Lower lobe of right lung (tissue), 2 donors: ENCODE data around the gene SEC61A2. TPM values are rescaled to one million over a fixed set of nuclear protein-coding genes. Genes with fewer than 3 reads are reported as not detected.
"Not testable (repeated sequence)": the region's sequence is repeated elsewhere in the genome, so short reads cannot be mapped to it uniquely, and the experiment has no call there.

Source experiments
- ATAC-seq, 2 donors: fragments of 200-7000 bp; cut with Tn5 transposase; one replicate each; pipeline ENCODE4 v1.9.1; 2020 to 2022; ENCODE audit warnings: mild to moderate bottlenecking in 2 of 2, moderate library complexity in 2 of 2
- DNase-seq: peaks from one replicate; pipeline ENCODE4 v3.0.0-alpha.2; 2020
- H3K27ac ChIP-seq: fragments of 200-600 bp; one replicate; pipeline ENCODE4 v1.8.0; 2022
- H3K27me3 ChIP-seq: fragments of 200-600 bp; one replicate; pipeline ENCODE4 v1.8.0; 2022; ENCODE audit warnings: low read depth
- H3K36me3 ChIP-seq: fragments of 200-600 bp; one replicate; pipeline ENCODE4 v1.8.0; 2022; ENCODE audit warnings: mild to moderate bottlenecking
- H3K4me1 ChIP-seq: fragments of 200-600 bp; one replicate; pipeline ENCODE4 v1.8.0; 2022
- H3K4me3 ChIP-seq: fragments of 200-600 bp; one replicate; pipeline ENCODE4 v1.8.0; 2022; ENCODE audit warnings: mild to moderate bottlenecking
- H3K9me3 ChIP-seq: fragments of 200-600 bp; one replicate; pipeline ENCODE4 v1.8.0; 2022
- CTCF ChIP-seq: fragments of 200-600 bp; IDR thresholded peaks from one replicate; pipeline ENCODE4 v1.8.0; 2022; ENCODE audit warnings: antibody characterized with exemption, mild to moderate bottlenecking
- intact Hi-C: fragments of 100-400 bp; cut with DNase I; formaldehyde crosslinking; loops from one replicate; pipeline ENCODE4 v1.11.0; 2022
- long read RNA-seq: library from polyadenylated mRNA; unstranded; transcript quantifications from one replicate; pipeline ENCODE4 v2.0.0, GENCODE V29; 2021
- total RNA-seq: library from RNA; stranded (reverse); fragmentation: NEBNext Ultra II Directional; extraction: Animal tissue kit (Norgen Biotek cat#: 25700); gene quantifications from one replicate; pipeline ENCODE4 v1.2.1, GENCODE V29; 2021
- donor health status: DM: no; HTN: yes; CAD: no; lungs with severe emphysema.

SEC61A2 gene
- 5.3 TPM for total RNA-seq
- long read RNA-seq, partial matches to known transcripts: 0 of 3 reads
- long read RNA-seq, other reads (novel, unspliced or antisense): 3 of 3 reads

GRCh38 chr10:12129222-12130111 lies at the start of gene SEC61A2:
Gene SEC61A2, plus strand, starts transcription at chr10:12129677. Its CDS starts 111 bp downstream, at chr10:12129788.
- Histone ChIP-seq H3K27me3 (no peaks in the 10 kb centered on the region), H3K36me3 (no peaks in the 10 kb centered on the region), H3K9me3 (no peaks in the 10 kb centered on the region), H3K4me1 (peaks cover 14% of the 10 kb centered on the region), H3K27ac (peak within 1 kb of the TSS; percentile 91), H3K4me3 (peak within 1 kb of the TSS; percentile 98)
- intact Hi-C loops: no loop called here
- no peak for TF ChIP-seq CTCF
- DNase-seq: peak; percentile 97
- peak; percentile 98 to 99 for ATAC-seq

- ATAC-seq (no peak), DNase-seq (no peak)
- no peak for TF ChIP-seq CTCF
- H3K9me3 ChIP-seq: no peaks in the 10 kb centered on the region
- H3K27ac ChIP-seq: no peak overlapping the region
- intact Hi-C loops: no loop called here
- no peak overlapping the region for H3K4me3 ChIP-seq
- H3K27me3 ChIP-seq: no peaks in the 10 kb centered on the region
- peaks cover 48% of the 10 kb centered on the region for H3K36me3 ChIP-seq
- H3K4me1 ChIP-seq: no peaks in the 10 kb centered on the region
Observed at GRCh38 chr10:12081470-12081869, 48.0 kb upstream of the SEC61A2 start.

DNA sequence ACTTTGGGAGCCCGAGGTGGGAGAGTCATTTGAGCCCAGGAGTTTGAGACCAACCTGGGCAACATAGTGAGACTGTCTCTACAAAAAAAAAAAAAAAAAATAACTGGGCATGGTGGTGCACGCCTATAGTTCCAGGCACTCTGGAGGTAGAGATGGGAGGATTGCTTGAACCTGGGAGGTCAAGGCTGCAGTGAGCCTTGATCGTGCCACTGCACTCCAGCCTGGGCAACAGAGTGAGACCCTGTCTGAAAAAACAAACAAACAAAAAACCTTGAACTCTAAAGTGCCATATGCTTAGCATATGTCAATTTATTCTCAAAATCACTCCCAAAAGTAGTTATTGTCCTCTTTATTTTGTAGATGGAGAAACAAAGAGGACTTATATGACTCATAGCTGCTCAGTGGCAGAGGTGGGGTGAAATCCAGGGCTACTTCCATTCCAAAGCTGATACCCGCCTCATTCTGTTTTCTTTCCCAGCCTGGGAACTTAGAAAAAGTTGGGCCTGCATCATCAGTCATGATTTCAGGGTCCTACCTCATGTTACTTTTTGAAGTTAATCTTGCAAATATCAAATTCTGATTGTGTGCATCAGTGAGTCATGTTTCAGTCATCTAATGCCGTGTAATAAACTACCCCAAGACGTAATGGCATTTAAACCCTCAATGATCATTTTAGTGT lies 47.5 kb upstream of the SEC61A2 start:
- H3K36me3 ChIP-seq: peaks cover 53% of the 10 kb centered on the region
- intact Hi-C loops: no loop called here
- TF ChIP-seq CTCF: no peak
- no peaks in the 10 kb centered on the region for H3K4me1 ChIP-seq
- H3K9me3 ChIP-seq: no peaks in the 10 kb centered on the region
- no peak for ATAC-seq
- no peak overlapping the region for H3K27ac ChIP-seq
- no peak overlapping the region for H3K4me3 ChIP-seq
- no peaks in the 10 kb centered on the region for H3K27me3 ChIP-seq
- no peak for DNase-seq

- DNase-seq (no peak), ATAC-seq (no peak)
- Histone ChIP-seq H3K4me3 (no peak overlapping the region), H3K27ac (no peak overlapping the region), H3K4me1 (no peaks in the 10 kb centered on the region), H3K36me3 (peaks cover 82% of the 10 kb centered on the region), H3K27me3 (no peaks in the 10 kb centered on the region), H3K9me3 (no peaks in the 10 kb centered on the region)
- intact Hi-C loops: no loop called here
- no peak for TF ChIP-seq CTCF
Observed at GRCh38 chr10:12088919-12089318, 40.6 kb upstream of the SEC61A2 start.

DNA sequence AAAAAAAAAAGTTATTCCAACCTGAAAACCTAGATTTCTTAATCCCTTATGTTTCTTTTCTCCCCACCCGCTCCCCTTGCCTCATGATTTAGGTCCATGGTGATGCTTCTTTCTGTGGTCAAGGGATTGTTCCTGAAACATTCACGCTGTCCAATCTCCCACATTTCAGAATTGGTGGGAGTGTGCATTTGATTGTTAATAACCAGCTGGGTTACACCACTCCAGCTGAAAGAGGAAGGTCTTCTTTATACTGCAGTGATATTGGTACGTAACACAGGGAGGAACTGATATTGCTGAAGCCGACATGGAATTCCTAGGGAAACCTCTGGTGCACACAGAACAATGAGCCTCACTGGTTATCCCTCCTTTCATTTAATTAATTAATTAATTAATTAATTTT lies 38.1 kb upstream of the SEC61A2 start:
- no peak for ATAC-seq
- H3K36me3 ChIP-seq: peaks cover 74% of the 10 kb centered on the region

GRCh38 chr10:12097361-12097760 lies 32.1 kb upstream of the SEC61A2 start:
- intact Hi-C loops, H3K9me3 ChIP-seq, H3K27ac ChIP-seq, H3K4me3 ChIP-seq, H3K27me3 ChIP-seq, DNase-seq, ATAC-seq, H3K4me1 ChIP-seq: not testable (repeated sequence)
- H3K36me3 ChIP-seq: peaks cover 81% of the 10 kb centered on the region

More for the DNA sequence above, 38.1 kb upstream of the SEC61A2 start:
- intact Hi-C loops: no loop called here
- Histone ChIP-seq H3K27me3 (no peaks in the 10 kb centered on the region), H3K4me3 (no peak overlapping the region), H3K4me1 (no peaks in the 10 kb centered on the region), H3K9me3 (no peaks in the 10 kb centered on the region), H3K27ac (no peak overlapping the region)
- TF ChIP-seq CTCF: no peak
- no peak for DNase-seq
